NCI-H748 treated with DMSO at 0.1 percent for 48 hours (cell line): ENCODE measurements around the gene DDIAS.
A peak's percentile ranks its signal among the peaks of the same experiment; 100 is the strongest.
"Not testable (repeated sequence)": the region's sequence is repeated elsewhere in the genome, so short reads cannot be mapped to it uniquely, and the experiment has no call there.

Experiments
- DNase-seq: peaks from one replicate; lab custom pipeline; 2025; lab: John Stamatoyannopoulos, UW

The DDIAS gene

DNA sequence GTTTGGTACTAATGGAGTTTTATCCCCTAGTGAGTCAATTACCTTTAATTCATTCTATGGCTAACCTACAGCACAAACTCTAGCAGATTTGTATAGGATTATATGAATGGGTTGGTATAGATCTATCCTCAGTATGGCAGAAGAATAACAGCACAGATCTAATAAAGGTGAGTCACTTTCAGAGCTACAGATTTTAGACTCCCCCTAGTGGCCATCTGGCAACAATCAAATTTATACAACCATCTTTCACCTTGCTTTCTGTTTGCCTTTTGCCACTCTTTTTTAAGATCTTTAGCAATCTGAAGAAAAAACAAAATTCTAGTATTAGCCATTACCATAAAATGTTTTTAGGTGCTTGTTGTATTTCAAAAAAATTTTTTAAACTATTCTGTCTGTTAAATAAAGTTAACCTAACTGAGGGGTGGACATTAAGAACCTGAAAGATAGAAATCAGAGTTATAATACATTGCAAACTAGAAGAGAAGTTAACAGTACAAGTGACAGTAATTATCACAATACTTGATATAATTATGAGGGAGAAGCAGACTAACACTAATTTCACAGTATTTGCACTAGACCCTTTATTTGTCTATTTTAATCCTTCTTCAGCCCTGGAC lies 25.8 kb downstream of the DDIAS start:
- DNase-seq, result peak; percentile 36

GRCh38 chr11:82929121-82929520 lies 27.6 kb downstream of the DDIAS start:
- DNase-seq, result no peak

- DNase-seq, result no peak
Measured at GRCh38 chr11:82930229-82930628, 28.7 kb downstream of the DDIAS start.

DNA sequence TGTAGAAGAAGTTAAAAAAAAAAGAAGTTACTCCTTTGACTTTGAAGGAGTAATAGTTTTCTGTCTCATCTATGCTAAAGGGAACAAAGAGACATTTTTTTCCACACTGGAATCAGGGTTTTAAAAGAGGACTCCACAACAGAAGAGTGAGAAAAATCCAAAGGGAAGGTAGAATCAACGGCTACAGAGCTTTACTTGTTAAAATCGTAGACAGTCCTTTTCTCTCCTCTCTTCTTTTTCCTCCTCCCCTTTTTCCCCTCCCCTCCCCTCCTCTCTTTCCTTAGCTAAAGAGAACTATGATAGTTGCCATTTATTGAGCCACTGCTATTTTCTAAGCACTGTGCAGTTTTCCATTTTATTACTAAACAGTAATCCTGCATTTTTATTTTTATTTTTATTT lies 29.2 kb downstream of the DDIAS start:
- DNase-seq, result no peak

GRCh38 chr11:82932564-82932963 lies 31.0 kb downstream of the DDIAS start:
- DNase-seq, result no peak

- DNase-seq, result no peak
Measured at GRCh38 chr11:82936261-82936660, 34.7 kb downstream of the DDIAS start.

- DNase-seq, result no peak
Measured at GRCh38 chr11:82937554-82937953, 36.0 kb downstream of the DDIAS start.

DNA sequence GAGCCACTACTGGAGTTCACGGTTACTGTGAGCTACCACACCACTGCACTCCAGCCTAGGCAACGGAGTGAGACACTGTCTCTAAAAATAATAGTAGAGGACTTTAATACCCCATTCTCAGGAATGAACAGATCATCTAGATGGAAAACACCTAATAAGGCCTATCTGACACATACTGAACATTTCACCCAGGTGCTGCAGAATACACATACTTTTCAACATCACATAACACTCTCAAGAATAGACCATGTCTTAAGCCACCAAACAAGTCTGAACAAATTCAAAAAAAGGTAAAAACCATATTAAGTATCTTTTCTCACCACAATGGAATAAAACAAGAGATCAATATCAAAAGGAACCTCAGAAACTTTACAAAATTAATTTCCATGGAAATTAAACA lies 37.9 kb downstream of the DDIAS start:
- DNase-seq, result no peak

GRCh38 chr11:82942376-82942775 lies 40.8 kb downstream of the DDIAS start:
- no peak for DNase-seq

- DNase-seq, result not testable (repeated sequence)
Measured at GRCh38 chr11:82943430-82943829, 41.9 kb downstream of the DDIAS start.

DNA sequence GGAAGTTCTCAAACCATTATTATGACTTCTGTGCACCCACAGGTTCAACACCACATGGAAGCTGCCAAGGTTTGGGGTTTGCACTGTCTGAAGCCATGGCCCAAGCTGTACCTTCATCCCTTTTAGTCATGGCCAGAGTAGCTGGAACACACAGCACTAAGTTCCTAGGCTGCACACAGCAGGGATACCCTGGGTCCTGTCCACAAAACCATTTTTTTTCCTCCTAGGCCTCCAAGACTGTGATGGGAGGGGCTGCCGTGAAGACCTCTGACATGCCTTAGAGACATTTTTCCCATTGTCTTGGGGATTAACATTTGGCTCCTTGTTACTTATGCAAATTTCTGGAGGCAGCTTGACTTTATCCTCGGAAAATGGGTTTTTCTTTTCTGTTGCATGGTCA lies 42.7 kb downstream of the DDIAS start:
- DNase-seq, result no peak

DNA sequence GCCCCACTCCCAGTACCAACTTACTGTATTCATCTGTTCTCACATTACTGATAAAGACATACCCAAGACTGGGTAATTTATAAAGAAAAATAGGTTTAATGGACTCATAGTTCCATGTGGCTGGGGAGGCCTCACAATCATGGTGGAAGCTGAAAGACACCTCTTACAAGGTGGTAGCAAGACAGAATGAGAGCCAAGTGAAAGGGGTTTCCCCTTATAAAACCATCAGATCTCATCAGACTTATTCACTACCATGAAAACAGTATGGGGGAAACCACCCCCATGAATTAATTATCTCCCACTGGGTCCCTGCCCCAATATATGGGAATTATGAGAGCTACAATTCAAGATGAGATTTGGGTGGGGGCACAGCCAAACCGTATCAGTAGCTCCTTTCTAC lies 43.5 kb downstream of the DDIAS start:
- DNase-seq, result not testable (repeated sequence)

- DNase-seq, result no peak
Measured at GRCh38 chr11:82945682-82946081, 44.1 kb downstream of the DDIAS start.

GRCh38 chr11:82949352-82949751 lies 47.8 kb downstream of the DDIAS start:
- DNase-seq, result no peak

DNA sequence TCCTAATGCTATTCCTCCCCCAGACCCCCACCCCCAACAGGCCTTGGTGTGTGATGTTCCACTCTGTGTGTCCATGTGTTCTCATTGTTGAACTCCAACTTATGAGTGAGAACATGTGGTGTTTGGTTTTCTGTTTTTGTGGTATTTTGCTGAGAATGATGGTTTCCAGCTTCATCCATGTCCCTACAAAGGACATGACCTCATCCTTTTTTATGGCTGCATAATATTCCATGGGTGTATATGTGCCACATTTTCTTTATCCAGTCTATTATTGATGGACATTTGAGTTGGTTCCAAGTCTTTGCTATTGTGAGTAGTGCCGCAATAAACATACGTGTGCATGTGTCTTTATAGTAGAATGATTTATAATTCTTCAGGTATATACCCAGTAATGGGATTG lies 49.0 kb downstream of the DDIAS start:
- not testable (repeated sequence) for DNase-seq

- not testable (repeated sequence) for DNase-seq
Measured at GRCh38 chr11:82955736-82956453, 54.4 kb downstream of the DDIAS start.

- no peak for DNase-seq
Measured at GRCh38 chr11:82959987-82960778, 58.6 kb downstream of the DDIAS start.

DNA sequence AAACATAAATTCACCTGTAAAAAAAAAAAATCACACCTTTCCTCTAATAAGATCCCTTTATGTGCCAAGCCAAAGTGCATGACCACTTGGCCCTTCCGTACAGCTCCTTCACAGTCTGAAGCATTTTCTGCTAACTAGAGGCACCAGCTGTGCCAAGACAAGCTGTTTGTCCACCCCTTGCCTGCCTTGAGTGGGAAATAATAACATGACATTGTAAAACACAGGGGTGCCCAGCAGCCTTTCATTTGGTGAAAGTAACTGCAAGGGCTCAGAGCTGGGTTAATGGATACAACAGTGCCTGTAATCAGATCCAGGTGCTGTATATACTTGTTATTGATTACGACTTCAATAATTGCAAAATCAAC lies 59.2 kb downstream of the DDIAS start:
- DNase-seq, result no peak

- DNase-seq, result not testable (repeated sequence)
Measured at GRCh38 chr11:82962021-82962420, 60.5 kb downstream of the DDIAS start.

- no peak for DNase-seq
Measured at GRCh38 chr11:82967381-82967780, 65.8 kb downstream of the DDIAS start.

GRCh38 chr11:82969811-82970210 lies 68.3 kb downstream of the DDIAS start:
- no peak for DNase-seq

DNA sequence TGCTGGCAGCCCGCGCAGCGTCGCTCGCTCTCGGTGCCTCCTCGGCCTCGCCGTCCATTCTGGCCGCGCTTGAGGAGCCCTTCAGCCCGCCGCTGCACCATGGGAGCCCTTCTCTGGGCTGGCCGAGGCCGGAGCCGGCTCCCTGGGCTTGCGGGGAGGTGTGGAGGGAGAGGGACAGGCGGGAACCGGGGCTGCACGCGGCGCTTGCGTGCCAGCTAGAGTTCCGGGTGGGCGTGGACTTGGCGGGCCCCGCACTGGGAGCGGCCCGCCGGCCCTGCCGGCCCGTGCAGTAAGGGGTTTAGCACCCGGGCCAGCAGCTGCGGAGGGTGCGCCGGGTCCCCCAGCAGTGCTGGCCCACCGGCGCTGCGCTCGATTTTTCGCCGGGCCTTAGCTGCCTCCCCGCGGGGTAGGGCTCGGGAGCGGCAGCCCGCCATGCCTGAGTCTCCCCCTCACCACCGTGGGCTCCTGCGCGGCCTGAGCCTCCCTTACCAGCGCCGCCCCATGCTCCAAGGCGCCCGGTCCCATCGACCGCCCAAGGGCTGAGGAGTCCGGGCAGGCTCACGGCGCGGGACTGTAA lies 69.1 kb downstream of the DDIAS start:
- not testable (repeated sequence) for DNase-seq

GRCh38 chr11:82971519-82971946 lies 70.0 kb downstream of the DDIAS start:
- DNase-seq, result not testable (repeated sequence)
